Measurements from ENCODE around the gene CT47B1. TPM values are rescaled to one million over a fixed set of nuclear protein-coding genes. Genes with fewer than 3 reads are reported as not detected.
"Not testable (repeated sequence)": the region's sequence is repeated elsewhere in the genome, so short reads cannot be mapped to it uniquely, and the experiment has no call there.

Gene CT47B1
- total RNA-seq (2021; ENCODE audit: unreplicated experiment) (not detected), Bru-seq, nascent RNA (not detected), BruChase-seq, experiment 1, labeled RNA remaining after a 6-hour chase (not detected), BruChase-seq, experiment 2, labeled RNA remaining after a 2-hour chase (not detected)
- polyA plus RNA-seq (2012) = not detected in 2 replicates
- long read RNA-seq = 0 reads

DNA sequence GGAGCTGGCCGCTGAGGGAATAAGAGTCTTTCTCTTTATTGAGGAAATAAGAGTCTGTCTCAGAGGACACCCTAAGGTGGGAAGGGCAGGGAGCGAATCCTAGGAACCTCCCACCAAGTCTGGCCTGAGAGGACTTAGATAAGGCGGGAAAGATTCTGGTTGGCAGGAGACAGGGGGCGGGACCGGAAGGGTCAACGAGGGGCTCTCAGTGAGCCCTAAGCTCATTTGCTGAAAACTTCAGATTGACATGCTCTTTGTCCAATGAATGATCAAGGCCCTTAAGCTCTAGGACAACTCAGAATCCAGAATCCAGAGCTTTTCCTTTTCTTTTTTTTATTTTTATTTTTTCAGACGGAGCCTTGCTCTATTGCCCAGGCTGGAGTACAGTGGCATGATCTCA is at the start of gene CT47B1:
TSS of gene CT47B1 (minus strand) at position 101 of the 400 bp plus-strand sequence. CDS start 196 bp downstream, outside the sequence.
- ATAC-seq; CTCF ChIA-PET; H3K9me2 ChIP-seq (ENCODE audit: insufficient read depth); H3K27ac ChIP-seq (ENCODE audit: low read depth, low read length); H3K27me3 ChIP-seq (ENCODE audit: insufficient read depth, low read length); H3K4me1 ChIP-seq (ENCODE audit: control insufficient read depth in 1 of 2, insufficient read depth in 2 of 2, low read length in 2 of 2); intact Hi-C loops (cut with micrococcal nuclease); DNase-seq (ENCODE audit: low read depth, low spot score); POLR2A ChIA-PET; BruUV-seq (replicated peaks); H3K9me3 ChIP-seq (ENCODE audit: control insufficient read depth in 1 of 2, insufficient read depth in 1 of 2, low read depth in 1 of 2, low read length in 2 of 2); H2AFZ ChIP-seq (ENCODE audit: low read depth, low read length, poor library complexity, severe bottlenecking); H3K36me3 ChIP-seq (ENCODE audit: control insufficient read depth in 1 of 2, insufficient read depth in 2 of 2, low read length in 2 of 2); H4K20me1 ChIP-seq (ENCODE audit: insufficient read depth); H3K4me2 ChIP-seq (ENCODE audit: low read length); H3K9ac ChIP-seq (ENCODE audit: low read length); RAD21 ChIA-PET (ENCODE audit: low non-redundant PET in 1 of 2, low total read pairs in 2 of 2, uncharacterized antibody in 2 of 2, unreplicated experiment in 2 of 2); H3K79me2 ChIP-seq (ENCODE audit: insufficient read depth, low read length); H3K4me3 ChIP-seq (replicated peaks in 1 of 2; ENCODE audit: low read depth in 1 of 2, low read length in 2 of 2): not testable (repeated sequence)

DNA sequence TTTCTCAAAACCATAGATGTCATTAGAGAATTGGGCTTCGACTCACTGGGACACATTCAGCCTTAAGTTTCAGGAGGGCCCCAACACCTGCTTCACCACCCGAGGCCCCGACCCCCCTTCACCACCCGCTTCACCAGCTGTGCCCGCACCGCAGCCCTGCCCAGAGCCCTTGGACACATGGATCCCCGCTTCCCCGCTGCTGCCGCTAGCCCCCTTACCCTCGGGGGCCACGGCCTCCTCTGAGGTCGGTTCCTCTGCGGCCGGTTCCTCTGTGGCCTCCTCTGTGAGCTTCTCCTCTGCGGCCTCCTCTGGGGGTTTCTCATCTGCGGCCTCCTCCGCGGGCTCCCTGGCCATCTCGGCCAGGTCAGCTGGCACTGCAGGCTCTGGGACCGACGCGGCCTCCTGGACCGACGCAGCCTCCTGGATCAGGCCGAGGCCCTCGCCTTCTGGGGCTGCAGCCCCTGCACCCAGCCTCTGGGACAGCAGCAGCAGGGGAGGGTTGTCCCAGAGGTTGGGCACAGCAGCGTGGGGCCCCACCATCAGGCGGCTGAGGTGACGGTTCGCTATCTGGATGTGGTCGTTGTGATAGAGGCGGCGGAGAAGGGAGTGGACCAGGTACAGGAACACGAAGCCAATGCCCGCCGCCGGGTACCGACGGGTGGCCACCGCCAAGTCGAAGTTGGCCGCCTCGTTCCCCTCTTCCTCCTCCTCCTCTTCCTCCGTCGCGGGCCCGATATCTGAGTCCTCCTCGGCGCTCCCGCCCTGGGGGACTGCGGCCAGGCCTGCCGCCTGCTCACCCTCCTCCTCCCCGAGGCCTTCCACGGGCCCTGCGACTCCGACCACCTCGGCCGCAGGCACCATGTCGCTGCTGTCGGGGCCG is 748 bp downstream of the CT47B1 start:
- Histone ChIP-seq H3K79me2 (ENCODE audit: insufficient read depth, low read length) (no peaks in the 10 kb centered on the region), H3K4me3 (replicated peaks in 1 of 2; ENCODE audit: low read depth in 1 of 2, low read length in 2 of 2) (no peak overlapping the region), H3K4me2 (ENCODE audit: low read length) (no peak overlapping the region), H3K36me3 (ENCODE audit: control insufficient read depth in 1 of 2, insufficient read depth in 2 of 2, low read length in 2 of 2) (no peaks in the 10 kb centered on the region), H3K4me1 (ENCODE audit: control insufficient read depth in 1 of 2, insufficient read depth in 2 of 2, low read length in 2 of 2) (no peaks in the 10 kb centered on the region), H3K9ac (ENCODE audit: low read length) (no peak overlapping the region), H4K20me1 (ENCODE audit: insufficient read depth) (no peaks in the 10 kb centered on the region), H3K27me3 (ENCODE audit: insufficient read depth, low read length) (no peaks in the 10 kb centered on the region), H2AFZ (ENCODE audit: low read depth, low read length, poor library complexity, severe bottlenecking) (no peak overlapping the region), H3K27ac (ENCODE audit: low read depth, low read length) (no peak overlapping the region), H3K9me3 (ENCODE audit: control insufficient read depth in 1 of 2, insufficient read depth in 1 of 2, low read depth in 1 of 2, low read length in 2 of 2) (no peaks in the 10 kb centered on the region), H3K9me2 (ENCODE audit: insufficient read depth) (no peaks in the 10 kb centered on the region)
- ChIA-PET RAD21 (ENCODE audit: low non-redundant PET in 1 of 2, low total read pairs in 2 of 2, uncharacterized antibody in 2 of 2, unreplicated experiment in 2 of 2) (no interaction called here), CTCF (no interaction called here), POLR2A (no interaction called here)
- TF ChIP-seq, protein P1, sequence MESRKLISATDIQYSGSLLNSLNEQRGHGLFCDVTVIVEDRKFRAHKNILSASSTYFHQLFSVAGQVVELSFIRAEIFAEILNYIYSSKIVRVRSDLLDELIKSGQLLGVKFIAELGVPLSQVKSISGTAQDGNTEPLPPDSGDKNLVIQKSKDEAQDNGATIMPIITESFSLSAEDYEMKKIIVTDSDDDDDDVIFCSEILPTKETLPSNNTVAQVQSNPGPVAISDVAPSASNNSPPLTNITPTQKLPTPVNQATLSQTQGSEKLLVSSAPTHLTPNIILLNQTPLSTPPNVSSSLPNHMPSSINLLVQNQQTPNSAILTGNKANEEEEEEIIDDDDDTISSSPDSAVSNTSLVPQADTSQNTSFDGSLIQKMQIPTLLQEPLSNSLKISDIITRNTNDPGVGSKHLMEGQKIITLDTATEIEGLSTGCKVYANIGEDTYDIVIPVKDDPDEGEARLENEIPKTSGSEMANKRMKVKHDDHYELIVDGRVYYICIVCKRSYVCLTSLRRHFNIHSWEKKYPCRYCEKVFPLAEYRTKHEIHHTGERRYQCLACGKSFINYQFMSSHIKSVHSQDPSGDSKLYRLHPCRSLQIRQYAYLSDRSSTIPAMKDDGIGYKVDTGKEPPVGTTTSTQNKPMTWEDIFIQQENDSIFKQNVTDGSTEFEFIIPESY (IDR thresholded peaks at IDR 0.05; ENCODE audit: extremely low read depth, insufficient replicate concordance, low read length) = no peak
- TF ChIP-seq POLR2A (IDR thresholded peaks at IDR 0.05; ENCODE audit: borderline replicate concordance, extremely low read depth, insufficient read depth, insufficient read length) (no peak), ZFX (IDR thresholded peaks at IDR 0.05) (no peak), ELF1 (IDR thresholded peaks at IDR 0.05; ENCODE audit: borderline replicate concordance, low read depth) (no peak), RAD21 (IDR thresholded peaks at IDR 0.05; ENCODE audit: low read depth) (no peak), POLR2AphosphoS5 (IDR thresholded peaks at IDR 0.05; ENCODE audit: low read depth, low read length) (no peak)
- TF ChIP-seq, protein P2, sequence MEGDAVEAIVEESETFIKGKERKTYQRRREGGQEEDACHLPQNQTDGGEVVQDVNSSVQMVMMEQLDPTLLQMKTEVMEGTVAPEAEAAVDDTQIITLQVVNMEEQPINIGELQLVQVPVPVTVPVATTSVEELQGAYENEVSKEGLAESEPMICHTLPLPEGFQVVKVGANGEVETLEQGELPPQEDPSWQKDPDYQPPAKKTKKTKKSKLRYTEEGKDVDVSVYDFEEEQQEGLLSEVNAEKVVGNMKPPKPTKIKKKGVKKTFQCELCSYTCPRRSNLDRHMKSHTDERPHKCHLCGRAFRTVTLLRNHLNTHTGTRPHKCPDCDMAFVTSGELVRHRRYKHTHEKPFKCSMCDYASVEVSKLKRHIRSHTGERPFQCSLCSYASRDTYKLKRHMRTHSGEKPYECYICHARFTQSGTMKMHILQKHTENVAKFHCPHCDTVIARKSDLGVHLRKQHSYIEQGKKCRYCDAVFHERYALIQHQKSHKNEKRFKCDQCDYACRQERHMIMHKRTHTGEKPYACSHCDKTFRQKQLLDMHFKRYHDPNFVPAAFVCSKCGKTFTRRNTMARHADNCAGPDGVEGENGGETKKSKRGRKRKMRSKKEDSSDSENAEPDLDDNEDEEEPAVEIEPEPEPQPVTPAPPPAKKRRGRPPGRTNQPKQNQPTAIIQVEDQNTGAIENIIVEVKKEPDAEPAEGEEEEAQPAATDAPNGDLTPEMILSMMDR (IDR thresholded peaks at IDR 0.05 in 2 of 3, conservative IDR thresholded peaks at IDR 0.05 in 1 of 3; ENCODE audit: borderline replicate concordance in 1 of 3, insufficient read depth in 1 of 3, low read depth in 2 of 3, low read length in 2 of 3) = no peak
- ATAC-seq (no peak), DNase-seq (ENCODE audit: low read depth, low spot score) (no peak)
- intact Hi-C loops (cut with micrococcal nuclease) = no loop called here
- BruUV-seq (replicated peaks) = no TSS peak

All from HCT116 (cell line).